ENCODE results near the gene ENGASE.

The ENGASE gene

DNA sequence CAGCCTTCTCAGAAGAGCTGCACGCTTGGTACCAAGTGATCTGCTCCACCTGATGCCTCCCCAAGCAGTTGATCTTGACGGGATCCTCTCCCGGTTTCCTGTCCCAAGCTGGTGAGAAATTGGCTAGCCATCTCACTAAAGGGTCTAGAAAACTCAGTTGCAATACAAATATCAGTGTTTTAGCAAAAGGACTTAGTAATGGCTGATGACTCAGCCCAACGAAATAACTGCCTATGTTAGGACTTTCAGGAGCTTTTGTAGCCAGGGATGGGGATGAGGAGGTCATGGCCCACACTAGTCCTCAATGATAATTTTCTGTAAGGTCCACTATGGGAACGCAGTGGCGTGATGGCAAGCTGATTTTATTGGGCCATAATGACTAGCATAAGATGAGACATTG, 23.3 kb upstream of the ENGASE start:
- Histone ChIP-seq H3K4me3 (ENCODE audit: insufficient read depth, low read length, poor library complexity, severe bottlenecking) (no peak overlapping the region), H3K4me2 (ENCODE audit: low read depth, low read length, poor library complexity, severe bottlenecking) (no peak overlapping the region), H3K27me3 (ENCODE audit: low read length) (no peaks in the 10 kb centered on the region; the same call in 1 of the 2 replicates), H3F3A (ENCODE audit: insufficient read depth) (no peaks in the 10 kb centered on the region), H2AFZ (ENCODE audit: low read depth, low read length, severe bottlenecking) (no peak overlapping the region), H3K9me3 (ENCODE audit: insufficient read depth, low read length) (no peaks in the 10 kb centered on the region), H3K9ac (ENCODE audit: low read length) (no peak overlapping the region), H3K36me3 (ENCODE audit: low read length) (no peaks in the 10 kb centered on the region), H3K9me2 (replicated peaks; ENCODE audit: insufficient read depth, low read length) (no peaks in the 10 kb centered on the region), H4K20me1 (ENCODE audit: low read depth, low read length) (no peaks in the 10 kb centered on the region), H3K79me2 (ENCODE audit: insufficient read depth, low read length) (no peaks in the 10 kb centered on the region), H3K27ac (ENCODE audit: low read depth, low read length) (no peak overlapping the region)
- TF ChIP-seq CTCF (IDR thresholded peaks at IDR 0.05; ENCODE audit: insufficient read depth, low read length, poor library complexity, severe bottlenecking), result no peak
- TF ChIP-seq EZH2phosphoT487 (conservative IDR thresholded peaks at IDR 0.05; ENCODE audit: low read length), result no peak

GRCh38 chr17:79052131-79052530, 22.5 kb upstream of the ENGASE start:
- Histone ChIP-seq H3K27me3 (ENCODE audit: low read length) (no peaks in the 10 kb centered on the region; the same call in 1 of the 2 replicates), H2AFZ (ENCODE audit: low read depth, low read length, severe bottlenecking) (no peak overlapping the region), H3K4me3 (ENCODE audit: insufficient read depth, low read length, poor library complexity, severe bottlenecking) (no peak overlapping the region), H4K20me1 (ENCODE audit: low read depth, low read length) (no peaks in the 10 kb centered on the region), H3K9ac (ENCODE audit: low read length) (no peak overlapping the region), H3K9me3 (ENCODE audit: insufficient read depth, low read length) (no peaks in the 10 kb centered on the region), H3K36me3 (ENCODE audit: low read length) (no peaks in the 10 kb centered on the region), H3F3A (ENCODE audit: insufficient read depth) (no peaks in the 10 kb centered on the region), H3K79me2 (ENCODE audit: insufficient read depth, low read length) (no peaks in the 10 kb centered on the region), H3K27ac (ENCODE audit: low read depth, low read length) (no peak overlapping the region), H3K9me2 (replicated peaks; ENCODE audit: insufficient read depth, low read length) (no peaks in the 10 kb centered on the region), H3K4me2 (ENCODE audit: low read depth, low read length, poor library complexity, severe bottlenecking) (no peak overlapping the region)
- TF ChIP-seq CTCF (IDR thresholded peaks at IDR 0.05; ENCODE audit: insufficient read depth, low read length, poor library complexity, severe bottlenecking), result no peak
- no peak for TF ChIP-seq EZH2phosphoT487 (conservative IDR thresholded peaks at IDR 0.05; ENCODE audit: low read length)

DNA sequence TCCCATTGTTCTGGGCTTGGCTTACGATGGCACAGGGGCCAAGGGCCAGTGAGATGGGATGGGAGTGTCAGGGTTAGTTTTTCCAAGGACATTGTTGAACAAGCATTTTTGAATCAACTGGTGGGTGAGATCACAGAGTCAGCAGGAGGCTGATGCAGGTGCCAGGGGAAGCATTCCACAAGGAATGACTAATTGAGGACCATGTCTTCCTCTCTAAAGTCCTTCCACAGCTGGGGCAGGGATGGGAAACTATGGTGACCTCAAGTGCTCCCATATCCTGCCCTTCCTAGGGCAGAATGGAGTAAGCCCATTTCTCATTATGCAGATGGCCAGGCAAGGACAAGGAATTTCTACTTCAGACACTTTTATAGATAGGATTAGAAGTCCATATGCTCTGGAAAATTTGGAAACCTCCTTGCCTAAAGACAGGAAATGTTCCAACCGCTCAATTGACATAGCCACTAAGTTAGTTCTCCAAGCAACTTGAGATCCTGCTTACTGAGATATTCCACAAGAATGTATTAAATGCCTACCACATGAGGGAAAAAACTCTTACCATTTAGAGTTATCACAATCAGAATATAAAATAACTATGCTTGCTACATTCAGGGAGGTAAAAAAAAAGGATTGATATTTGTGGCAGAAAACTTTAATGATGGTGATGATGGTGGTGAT, 21.2 kb upstream of the ENGASE start:
- Histone ChIP-seq H2AFZ (ENCODE audit: low read depth, low read length, severe bottlenecking) (no peak overlapping the region), H3K9me3 (ENCODE audit: insufficient read depth, low read length) (no peaks in the 10 kb centered on the region), H4K20me1 (ENCODE audit: low read depth, low read length) (no peaks in the 10 kb centered on the region), H3K36me3 (ENCODE audit: low read length) (no peaks in the 10 kb centered on the region), H3K27ac (ENCODE audit: low read depth, low read length) (no peak overlapping the region), H3K9ac (ENCODE audit: low read length) (no peak overlapping the region), H3K4me2 (ENCODE audit: low read depth, low read length, poor library complexity, severe bottlenecking) (no peak overlapping the region), H3K4me3 (ENCODE audit: insufficient read depth, low read length, poor library complexity, severe bottlenecking) (no peak overlapping the region), H3K79me2 (ENCODE audit: insufficient read depth, low read length) (no peaks in the 10 kb centered on the region), H3K27me3 (ENCODE audit: low read length) (no peaks in the 10 kb centered on the region; the same call in 1 of the 2 replicates), H3F3A (ENCODE audit: insufficient read depth) (no peaks in the 10 kb centered on the region), H3K9me2 (replicated peaks; ENCODE audit: insufficient read depth, low read length) (no peaks in the 10 kb centered on the region)
- TF ChIP-seq EZH2phosphoT487 (conservative IDR thresholded peaks at IDR 0.05; ENCODE audit: low read length), result no peak
- no peak for TF ChIP-seq CTCF (IDR thresholded peaks at IDR 0.05; ENCODE audit: insufficient read depth, low read length, poor library complexity, severe bottlenecking)

Measured in SU-DHL-6 (cell line).